Activated CD4-positive, alpha-beta T cell treated with anti-CD3 and anti-CD28 coated beads, Interleukin-2, amount 50 U/mL, for 24 hours (primary cell): ENCODE data around the gene PCCA.
"Not testable (repeated sequence)": the region's sequence is repeated elsewhere in the genome, so short reads cannot be mapped to it uniquely, and the experiment has no call there.

Experiments
- DNase-seq, 2 donors: peaks; one replicate each; pipeline ENCODE4 v3.0.0-alpha.2; 2020; ENCODE audit warnings: low read depth in 1 of 2, low spot score in 1 of 2

Gene PCCA

DNA sequence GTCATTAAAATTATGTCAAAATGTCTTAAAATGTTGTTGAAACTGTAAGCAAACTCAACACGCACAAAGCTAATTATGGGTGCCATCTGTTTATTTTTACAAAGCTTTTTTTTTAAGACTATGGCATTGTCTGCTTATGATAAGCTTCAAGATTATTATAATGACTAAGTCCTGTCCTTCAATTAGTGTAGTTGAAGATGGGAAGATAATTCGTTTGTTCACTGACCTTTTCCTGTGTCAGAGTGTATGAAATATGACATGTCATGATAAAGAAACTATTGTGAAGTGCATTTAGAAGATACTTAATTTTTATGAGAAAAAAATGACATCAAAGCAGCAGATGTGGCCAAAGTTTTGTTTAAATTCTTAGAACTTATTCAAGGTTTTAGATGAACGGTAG is 211.3 kb downstream of the PCCA start:
- no peak for DNase-seq

- DNase-seq, result no peak
Measured at GRCh38 chr13:100300708-100301107, 211.8 kb downstream of the PCCA start.

DNA sequence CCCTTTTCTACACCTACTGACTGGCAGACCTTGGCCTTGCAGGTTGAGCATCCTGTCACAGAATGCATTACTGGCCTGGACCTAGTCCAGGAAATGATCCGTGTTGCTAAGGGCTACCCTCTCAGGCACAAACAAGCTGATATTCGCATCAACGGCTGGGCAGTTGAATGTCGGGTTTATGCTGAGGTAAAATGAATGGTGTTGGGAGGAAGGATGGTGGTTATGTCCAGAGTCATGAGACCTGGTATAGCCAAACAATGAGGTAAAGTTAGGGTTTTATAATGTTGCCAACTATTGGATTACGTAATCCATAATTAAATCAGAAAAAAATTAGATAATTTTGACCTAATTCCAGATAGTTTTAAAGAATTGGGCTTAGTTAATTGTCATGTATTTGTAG is 212.5 kb downstream of the PCCA start:
- no peak for DNase-seq

DNA sequence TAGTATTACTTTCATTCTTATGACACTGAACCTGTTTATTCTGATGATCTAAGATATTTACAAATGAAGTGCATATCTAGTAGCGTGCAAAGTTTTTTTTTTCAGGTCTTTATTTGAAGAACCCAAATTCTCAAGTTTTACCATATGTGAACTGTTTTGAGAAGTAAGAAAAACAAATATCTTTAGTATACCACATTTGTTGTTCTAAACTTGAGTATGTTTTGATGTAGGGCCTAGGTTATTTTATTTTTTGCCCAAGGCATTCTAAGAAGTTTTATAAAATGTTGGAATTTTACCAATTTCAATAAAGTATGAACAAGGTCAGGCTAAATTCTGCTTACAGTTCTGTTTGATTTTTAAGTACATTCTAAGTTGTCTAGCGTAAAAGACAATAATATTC is 213.5 kb downstream of the PCCA start:
- DNase-seq, result no peak

GRCh38 chr13:100304229-100304628 is 215.3 kb downstream of the PCCA start:
- DNase-seq, result no peak

- no peak for DNase-seq
Measured at GRCh38 chr13:100305398-100305797, 216.5 kb downstream of the PCCA start.

DNA sequence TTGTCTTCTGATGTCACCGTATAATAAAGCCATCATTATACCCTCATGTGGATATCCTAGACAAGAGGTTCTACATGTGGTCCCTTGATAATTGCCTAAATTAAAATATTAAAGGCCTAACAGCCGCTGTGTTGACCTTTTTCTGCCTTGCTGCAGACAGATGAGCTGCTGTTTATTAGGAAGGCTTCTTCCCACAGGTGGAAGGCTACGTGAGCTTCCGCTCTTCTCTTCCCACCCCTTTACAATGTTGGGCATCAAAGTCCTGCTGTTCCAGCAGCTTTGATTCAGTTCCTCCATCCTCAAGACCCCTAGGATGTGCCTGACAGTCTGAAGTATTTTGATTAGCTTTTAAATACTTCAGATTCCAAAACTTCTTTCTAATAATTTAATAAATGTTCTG is 217.1 kb downstream of the PCCA start:
- DNase-seq, result no peak

DNA sequence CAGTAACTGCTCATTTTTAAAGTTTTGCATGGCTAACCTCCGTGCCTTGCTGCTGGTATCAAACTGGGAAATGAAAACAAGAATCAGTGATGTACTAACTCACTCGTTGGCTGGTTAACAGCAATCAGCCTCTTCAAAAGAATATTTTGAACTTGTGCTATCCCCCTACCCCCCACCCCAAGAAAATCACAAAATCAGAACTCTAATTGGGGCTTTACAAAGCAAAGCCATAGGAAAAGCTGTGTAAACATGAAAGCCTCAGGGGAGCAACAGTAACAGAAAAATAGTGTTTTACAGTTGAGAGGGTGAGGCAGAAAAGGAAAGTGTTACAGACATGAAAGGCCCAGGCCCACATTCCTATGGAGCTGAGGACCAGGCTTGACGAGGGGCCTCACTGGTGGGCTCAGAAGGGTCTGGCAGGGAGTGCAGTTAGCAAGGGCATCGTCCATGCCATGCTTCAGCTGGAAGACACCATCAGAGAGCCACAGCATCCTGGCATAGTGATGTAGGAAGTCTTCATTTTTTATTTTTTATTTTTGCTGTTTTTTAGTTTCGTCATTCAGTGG is 217.6 kb downstream of the PCCA start:
- no peak for DNase-seq

DNA sequence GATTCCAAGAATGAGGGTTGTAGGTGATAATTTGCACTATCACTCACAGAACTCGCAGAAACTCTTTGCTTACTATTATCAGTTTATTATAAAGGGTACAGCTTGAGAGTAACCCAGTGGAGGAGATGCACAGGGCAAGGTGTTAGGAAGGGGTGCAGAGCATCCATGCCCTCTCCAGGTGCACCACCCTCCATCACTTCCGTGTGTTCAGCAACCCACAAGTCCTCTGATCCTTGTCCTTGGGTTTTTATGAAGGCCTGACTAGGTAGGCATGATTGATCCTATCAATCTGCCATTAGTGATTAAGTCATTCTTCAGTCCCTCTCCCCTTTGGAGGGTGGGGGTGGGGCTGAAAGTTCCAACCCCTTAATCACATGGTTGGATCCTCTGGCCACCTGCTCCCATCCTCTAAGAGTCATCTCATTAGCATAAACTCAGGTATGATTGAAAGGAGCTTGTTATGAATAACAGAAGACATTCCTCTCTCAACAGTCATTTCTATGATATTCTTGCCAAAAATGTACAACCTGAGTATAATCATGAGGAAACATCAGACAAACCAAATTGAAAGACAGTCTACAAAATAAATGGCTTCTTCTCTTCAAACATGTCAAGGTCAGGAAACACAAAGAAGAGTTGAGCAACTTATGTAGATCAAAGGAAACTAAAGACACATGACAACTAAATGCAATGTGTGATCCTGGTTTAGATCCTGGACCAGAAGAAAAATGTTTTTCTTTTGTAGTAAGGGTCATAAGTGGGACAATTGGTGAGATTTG is 225.4 kb downstream of the PCCA start:
- DNase-seq, result no peak

DNA sequence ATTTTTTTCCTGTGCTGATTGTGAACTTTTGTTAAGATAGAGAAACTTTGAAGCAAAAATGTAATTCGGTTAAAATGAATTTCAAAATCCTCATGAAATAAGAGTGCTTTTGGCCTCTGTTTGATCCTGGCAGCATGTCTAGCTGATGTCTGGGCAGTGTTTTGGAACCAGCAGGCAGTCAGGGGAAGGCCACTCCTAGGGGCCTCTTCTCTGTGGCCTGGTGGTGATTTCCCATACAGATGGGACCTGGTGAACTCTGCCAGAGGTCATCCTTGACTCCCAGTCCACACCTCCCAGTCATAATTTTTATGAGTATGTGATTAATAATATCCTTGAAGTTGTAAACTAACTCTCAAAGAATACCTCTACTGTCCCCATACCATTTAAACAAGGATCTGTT is 226.6 kb downstream of the PCCA start:
- DNase-seq, result no peak

GRCh38 chr13:100318473-100318872 is 229.6 kb downstream of the PCCA start:
- DNase-seq, result not testable (repeated sequence)

DNA sequence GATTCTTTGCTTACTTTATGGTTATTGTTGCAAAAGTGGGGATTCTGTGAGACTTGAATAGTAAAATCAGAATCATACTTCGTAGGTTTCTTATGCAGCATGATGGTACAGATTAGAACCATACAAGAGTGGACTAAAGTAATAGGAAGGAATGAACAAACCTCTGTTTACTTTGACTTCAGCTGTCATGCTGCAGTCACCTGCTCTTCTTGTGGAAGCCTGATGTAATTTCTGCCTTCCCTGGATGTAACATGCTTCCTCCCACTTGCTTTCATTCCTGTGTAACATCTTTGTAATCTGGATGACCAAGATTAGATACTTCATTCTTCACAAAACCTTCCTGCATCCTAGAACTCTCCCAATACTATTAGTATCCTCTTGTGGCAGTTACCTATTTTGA is 235.0 kb downstream of the PCCA start:
- DNase-seq, result no peak

GRCh38 chr13:100330662-100331061 is 241.8 kb downstream of the PCCA start:
- DNase-seq, result no peak

DNA sequence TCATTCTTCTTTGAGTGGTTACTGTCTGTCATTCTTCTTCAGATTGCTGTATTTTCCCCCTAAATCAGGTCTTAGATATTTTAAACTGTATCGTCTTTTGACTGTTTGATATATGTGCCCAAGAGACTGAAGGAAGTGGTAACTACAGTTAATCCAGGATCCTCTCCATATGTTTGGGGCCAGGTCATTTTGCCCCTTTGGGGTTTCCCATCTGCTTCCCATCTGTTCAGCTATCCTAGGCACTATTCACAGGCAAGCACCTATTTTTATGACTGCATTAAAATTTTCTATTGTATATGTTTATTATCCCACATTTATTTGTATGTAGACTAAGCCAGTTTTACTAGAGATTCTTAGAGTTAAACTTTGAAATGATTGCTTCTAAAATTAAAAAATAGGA is 244.2 kb downstream of the PCCA start:
- DNase-seq, result no peak

- DNase-seq, result no peak
Measured at GRCh38 chr13:100334214-100334613, 245.3 kb downstream of the PCCA start.

- no peak for DNase-seq
Measured at GRCh38 chr13:100336795-100337516, 248.1 kb downstream of the PCCA start.

DNA sequence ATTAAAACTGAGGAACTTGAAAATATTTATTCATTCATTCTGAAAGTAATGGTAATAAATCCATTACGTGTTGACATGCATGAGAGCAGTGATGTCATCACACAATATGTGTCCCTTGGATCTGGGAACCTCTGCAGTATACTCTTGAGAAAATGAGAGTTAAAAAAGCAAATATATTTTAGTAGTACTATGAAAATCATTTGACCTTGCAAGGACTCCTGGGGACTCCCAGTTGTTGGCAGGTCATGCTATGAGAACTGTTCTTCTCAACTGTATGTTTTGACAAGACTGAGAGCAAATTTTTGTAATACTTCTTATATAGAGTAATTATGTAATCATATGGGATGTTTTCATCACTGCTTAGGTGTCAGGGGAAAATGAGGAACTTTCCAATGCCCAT is 249.4 kb downstream of the PCCA start:
- DNase-seq, result no peak

- no peak for DNase-seq
Measured at GRCh38 chr13:100339411-100339940, 250.6 kb downstream of the PCCA start.

GRCh38 chr13:100340865-100341264 is 252.0 kb downstream of the PCCA start:
- DNase-seq, result no peak

GRCh38 chr13:100341327-100341726 is 252.4 kb downstream of the PCCA start:
- no peak for DNase-seq

- DNase-seq, result no peak
Measured at GRCh38 chr13:100344544-100344943, 255.7 kb downstream of the PCCA start.

GRCh38 chr13:100347968-100348367 is 259.1 kb downstream of the PCCA start:
- no peak for DNase-seq
